HG02852 (cell line): ENCODE data around the gene NXT1.
A peak's percentile ranks its signal among the peaks of the same experiment; 100 is the strongest.

Source experiments
- ATAC-seq: cut with Tn5 transposase; IDR thresholded peaks from one replicate; pipeline ENCODE4 v1.9.1; 2021; ENCODE audit warnings: mild to moderate bottlenecking, moderate library complexity; ENCODE audit not compliant: unreplicated experiment

NXT1 gene

DNA sequence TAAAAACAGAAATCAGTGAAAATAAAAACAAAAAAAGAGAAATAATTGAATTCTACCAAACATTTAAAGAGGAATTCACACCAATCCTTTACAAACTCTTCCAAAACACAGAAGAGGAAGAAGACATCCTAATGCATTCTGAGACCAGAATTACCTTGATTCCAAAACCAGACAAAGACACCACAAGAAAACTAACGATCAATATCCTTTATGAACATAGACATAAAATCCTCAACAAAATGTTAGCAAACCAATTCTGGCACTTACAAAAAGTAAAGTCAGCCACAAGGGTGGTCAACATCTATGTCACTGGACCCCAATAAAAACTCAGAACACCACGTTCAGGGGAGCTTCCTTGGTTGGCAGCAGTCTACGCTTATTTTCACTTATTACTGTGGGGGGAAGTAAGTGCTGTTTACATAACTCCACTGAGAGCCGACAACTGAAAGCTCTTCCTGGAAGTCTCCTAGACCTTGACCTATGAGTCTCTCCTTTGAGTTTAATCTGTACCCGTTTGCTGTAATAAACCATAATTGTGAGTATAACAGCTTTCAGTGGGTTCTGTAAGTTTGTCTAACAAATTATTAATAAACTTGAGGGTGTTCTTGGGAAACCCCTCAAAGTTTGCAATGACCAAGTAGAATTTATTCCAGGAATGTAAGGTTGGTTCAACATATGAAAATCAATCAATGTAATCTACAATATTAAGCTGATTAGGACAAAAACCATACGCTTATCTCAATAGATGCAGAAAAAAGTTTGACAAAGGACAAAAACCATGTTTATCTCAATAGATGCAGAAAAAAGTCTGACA lies 35.9 kb downstream of the NXT1 start:
- no peak for ATAC-seq

DNA sequence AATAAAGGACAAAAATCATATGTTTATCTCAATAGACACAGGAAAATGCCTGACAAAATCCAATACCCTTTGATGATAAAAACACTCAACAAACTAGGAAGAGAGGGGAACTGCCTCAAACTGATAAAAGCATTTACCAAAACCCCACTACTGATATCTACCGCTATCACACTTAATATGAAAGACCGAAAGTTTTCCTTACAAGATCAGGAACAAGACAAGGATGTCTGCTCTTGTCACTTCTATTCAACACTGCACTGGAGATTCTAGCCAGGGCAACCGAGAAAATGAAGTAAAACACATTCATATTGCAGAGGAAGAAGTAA lies 36.5 kb downstream of the NXT1 start:
- ATAC-seq = no peak

DNA sequence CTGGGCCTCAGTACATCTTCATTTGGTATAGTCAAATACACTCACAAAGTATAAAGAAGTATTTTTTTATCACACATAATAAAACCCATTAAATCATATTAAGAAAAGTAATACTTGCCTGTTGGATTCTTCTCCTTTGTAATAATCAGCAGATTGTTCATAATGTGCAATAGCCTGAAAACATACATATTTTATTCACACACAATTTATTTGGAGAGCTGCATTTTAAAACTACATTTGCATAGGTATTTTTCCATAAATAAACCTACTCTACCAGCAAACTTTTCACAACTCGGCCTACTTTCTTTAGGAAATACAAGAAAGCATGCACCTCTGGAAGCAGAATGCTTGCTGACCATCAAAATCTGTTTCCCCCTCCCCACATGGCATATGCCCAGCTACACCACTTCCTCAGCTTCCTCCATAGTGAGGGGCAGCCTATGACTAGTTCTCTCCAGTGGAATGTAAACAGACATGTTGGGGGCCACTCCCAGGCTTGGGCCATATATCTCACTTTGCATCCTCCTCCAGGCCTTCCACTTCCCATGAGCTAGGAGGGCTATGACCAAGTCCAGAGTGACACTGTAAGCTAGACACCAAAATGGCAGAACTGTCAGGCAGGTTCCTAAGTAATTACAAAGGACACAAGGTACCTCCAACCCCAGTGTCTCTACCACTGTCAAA lies 39.6 kb downstream of the NXT1 start:
- no peak for ATAC-seq

DNA sequence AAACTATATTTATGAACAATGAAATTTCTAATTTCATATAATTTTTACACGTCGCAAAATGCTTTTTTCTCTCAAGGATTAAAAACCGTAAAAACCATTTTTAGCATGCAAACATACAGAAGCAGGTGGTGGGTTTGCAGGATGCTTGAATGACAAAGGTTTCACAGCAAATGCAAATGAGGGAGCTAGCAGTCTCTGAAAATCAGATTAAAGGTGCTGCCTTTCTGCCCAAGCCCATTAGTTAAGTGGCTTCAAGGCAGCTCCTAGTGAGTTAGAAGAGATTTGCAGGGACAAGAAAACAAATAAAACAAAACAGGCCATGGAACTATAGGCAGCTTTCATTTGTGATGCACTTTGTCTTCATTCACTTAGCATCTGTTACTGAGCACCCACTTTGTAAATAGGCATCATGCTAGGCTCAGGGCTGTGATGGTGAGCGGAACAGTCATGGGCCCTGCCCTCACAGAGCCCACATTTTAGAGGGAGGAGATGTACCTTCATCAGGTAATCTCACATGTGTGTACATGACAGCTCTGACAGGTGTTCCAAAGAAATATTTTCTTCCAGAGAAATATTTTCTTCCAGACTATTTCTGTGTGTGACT lies 41.2 kb downstream of the NXT1 start:
- ATAC-seq = no peak

DNA sequence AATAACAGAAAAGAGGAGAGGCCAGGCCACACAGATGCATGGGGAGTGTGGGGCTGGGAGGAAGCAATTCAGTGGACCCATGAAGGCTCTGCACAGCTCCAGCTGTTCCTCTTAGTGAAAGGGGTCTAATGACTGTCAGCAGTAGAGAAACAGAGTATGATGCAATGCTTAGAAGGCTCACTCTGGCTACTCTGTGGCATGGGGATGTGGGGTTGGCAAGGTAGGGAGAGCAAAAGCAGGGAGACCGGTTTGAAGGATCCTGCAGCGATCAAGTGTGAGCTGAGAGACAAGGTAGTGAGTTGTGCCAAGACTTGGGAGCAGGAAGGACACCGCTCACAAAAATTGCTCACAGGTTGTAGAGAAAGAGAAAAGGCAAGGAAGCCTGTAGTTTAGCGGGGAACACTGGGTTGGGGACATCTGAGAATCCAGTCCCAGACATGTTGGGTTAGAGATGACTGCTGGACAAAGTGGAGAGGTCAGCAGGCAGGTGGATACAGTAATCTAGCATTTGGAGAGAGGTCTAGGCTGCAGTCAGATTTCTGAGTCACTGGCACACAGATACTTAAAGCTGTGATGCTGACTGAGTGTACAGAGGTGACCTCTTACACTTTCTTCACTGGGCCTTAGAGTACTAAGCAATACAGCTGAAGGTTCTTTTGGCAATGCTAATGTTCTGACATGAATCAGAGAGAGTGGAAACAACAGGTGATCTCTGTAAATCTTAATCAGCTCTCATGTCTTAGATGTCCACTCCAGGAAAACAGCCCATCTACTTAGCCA lies 43.6 kb downstream of the NXT1 start:
- no peak for ATAC-seq

DNA sequence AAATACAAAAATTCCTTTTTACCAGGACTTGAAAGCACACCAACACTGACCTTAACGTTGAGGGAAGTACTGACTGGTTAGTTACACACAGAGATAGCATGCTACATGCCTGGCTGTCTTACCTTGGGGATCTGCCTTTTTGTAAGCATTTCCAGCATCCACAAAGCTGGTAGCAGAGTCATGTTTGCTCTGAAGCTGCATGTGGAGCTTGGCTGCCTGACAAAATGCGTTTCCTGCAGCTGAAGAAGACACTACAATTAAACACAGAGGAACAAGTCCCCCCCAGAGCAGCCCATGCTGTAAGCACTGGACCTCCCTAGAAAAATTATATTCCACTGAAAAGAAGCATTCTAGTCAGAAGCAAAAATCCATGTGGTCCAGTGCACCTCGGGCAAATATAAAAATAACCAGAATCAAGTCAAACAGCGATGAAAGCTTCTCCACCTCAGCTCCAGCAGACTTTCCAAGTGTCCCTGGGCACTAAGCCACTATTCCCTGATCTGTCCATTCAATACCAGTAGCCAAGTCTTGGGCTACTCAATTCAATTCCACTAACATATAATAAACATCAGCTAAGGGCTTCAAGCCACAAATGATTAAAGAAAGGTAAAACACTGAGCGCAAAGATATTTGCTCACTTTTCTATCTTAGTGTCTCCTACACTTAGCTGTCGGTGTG lies 46.5 kb downstream of the NXT1 start:
- no peak for ATAC-seq

DNA sequence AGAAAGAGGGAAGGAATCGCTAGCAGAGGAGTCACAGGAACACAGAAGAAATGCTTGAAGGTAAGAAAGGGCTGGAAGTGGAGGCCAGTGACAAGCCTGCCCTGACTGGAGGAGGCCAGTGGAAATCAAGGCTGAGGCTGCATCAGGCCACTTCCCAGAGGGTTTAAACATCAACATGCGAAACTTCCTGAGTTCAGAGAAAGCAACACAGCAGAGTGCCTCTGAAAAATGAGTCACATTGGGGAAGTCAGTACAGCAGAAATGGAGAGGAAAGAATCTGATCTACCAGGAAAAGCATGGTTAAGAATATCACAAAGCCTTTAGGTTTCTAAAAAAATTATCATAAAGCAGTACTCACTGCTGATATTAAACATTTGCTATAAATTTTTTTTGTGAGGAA lies 47.4 kb downstream of the NXT1 start:
- ATAC-seq = no peak

DNA sequence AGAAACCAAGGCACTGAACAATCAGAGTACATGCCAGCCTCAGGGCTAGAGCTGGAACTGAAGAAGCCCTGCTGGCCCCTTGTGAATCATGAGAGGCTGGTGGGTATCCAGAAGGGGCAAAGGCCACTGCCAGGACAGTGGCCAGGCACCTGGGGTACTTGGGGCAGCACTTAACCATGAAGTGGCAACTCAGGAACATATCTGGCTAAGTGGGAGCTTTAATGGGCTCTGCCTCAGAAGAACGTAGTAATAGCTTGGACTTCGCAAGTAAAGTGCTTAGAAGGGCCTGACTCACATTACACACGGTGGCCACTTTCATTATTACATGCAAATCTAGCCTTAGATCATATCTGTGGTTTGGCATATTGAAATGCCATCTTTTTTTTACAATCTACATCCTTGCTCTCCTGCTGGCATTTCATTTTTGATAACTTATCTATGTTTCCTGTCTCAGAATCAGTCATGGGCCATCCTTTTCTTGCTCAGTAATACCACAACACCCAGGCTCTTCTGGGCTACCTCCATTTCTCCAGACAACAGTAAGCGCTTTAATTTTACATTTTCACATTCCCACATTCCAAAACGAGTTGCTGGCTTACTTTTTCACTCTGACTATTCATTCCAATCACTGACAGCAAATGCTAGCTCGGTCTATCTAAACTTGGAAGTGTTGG lies 49.1 kb downstream of the NXT1 start:
- peak; percentile 71 for ATAC-seq

DNA sequence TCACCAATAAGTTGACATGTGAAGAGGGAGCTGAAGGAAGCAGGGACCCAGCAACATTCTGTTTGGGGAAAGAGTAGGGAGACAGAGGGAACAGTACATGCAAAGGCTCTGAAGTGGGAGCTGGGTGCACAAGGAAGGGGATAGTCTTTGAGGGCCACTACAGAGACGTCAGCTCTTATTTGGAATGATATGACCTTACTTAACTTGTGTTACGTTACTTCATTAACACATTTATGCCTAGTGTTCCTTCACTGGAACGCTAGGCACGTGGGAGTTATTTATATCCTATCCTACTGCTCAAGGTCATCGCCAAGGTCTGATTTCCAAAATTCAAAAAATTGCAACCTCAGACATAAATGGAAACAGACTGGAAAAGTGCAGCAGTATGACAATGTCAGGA lies 50.5 kb downstream of the NXT1 start:
- no peak for ATAC-seq

DNA sequence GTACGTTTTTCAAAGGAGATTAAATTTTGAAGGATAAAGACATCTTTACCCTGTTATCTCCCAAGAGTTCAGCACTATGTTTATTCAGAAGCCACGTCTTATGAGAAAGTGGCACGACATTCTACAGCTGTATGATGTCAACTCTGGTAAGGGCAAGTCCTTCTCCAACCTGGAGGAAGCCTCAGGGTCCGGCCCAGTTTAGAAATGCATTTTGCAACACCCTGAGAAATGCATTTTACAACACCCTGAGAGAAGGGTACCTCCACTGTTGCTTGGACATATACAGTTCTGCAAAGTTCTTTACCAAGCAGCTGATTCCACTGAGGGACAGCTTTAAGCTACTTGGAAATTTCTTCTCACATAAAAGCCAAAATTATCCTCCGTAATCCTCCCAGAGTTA lies 53.2 kb downstream of the NXT1 start:
- no peak for ATAC-seq

DNA sequence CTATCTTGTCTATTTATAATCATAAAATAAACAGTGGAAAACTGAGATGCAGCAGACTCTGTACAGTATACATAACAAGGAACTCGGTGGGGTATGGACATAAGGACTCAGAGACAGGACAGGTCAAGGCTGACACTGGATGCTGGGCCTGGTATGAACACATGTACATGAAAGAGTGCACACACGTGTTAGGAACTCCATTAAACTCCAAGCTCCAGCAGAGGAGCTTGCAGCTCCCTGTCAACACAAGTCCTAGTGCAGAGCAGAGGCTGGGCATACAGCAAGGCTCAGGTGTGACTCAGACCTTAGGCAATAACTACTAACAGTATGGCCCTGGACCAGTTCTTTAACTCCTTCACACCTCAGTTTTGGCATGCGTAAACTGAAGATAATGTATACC lies 53.6 kb downstream of the NXT1 start:
- ATAC-seq = no peak
